ENCODE data around the gene IQUB.
"Not testable (repeated sequence)": the region's sequence is repeated elsewhere in the genome, so short reads cannot be mapped to it uniquely, and the experiment has no call there.

Gene IQUB

GRCh38 chr7:123492485-123492884 is 41.9 kb downstream of the IQUB start:
- DNase-seq (ENCODE audit: low spot score): peak; percentile 40

- no peak for DNase-seq (ENCODE audit: low spot score)
Observed at GRCh38 chr7:123485721-123486120, 48.7 kb downstream of the IQUB start.

- no peak for DNase-seq (ENCODE audit: low spot score)
Observed at GRCh38 chr7:123485187-123485586, 49.2 kb downstream of the IQUB start.

- no peak for DNase-seq (ENCODE audit: low spot score)
Observed at GRCh38 chr7:123484199-123484598, 50.2 kb downstream of the IQUB start.

- no peak for DNase-seq (ENCODE audit: low spot score)
Observed at GRCh38 chr7:123480107-123480506, 54.3 kb downstream of the IQUB start.

- not testable (repeated sequence) for DNase-seq (ENCODE audit: low spot score)
Observed at GRCh38 chr7:123478056-123478455, 56.3 kb downstream of the IQUB start.

- no peak for DNase-seq (ENCODE audit: low spot score)
Observed at GRCh38 chr7:123472750-123473445, 61.5 kb downstream of the IQUB start.

GRCh38 chr7:123472327-123472726 is 62.1 kb downstream of the IQUB start:
- no peak for DNase-seq (ENCODE audit: low spot score)

GRCh38 chr7:123468303-123468702 is 66.1 kb downstream of the IQUB start:
- DNase-seq (ENCODE audit: low spot score): no peak

- no peak for DNase-seq (ENCODE audit: low spot score)
Observed at GRCh38 chr7:123463890-123464289, 70.5 kb downstream of the IQUB start.

GRCh38 chr7:123460616-123461015 is 73.8 kb downstream of the IQUB start:
- no peak for DNase-seq (ENCODE audit: low spot score)

- no peak for DNase-seq (ENCODE audit: low spot score)
Observed at GRCh38 chr7:123455965-123456470, 78.4 kb downstream of the IQUB start.

GRCh38 chr7:123440101-123440548 is 94.3 kb downstream of the IQUB start:
- no peak for DNase-seq (ENCODE audit: low spot score)

- DNase-seq (ENCODE audit: low spot score): no peak
Observed at GRCh38 chr7:123439191-123439590, 95.2 kb downstream of the IQUB start.

GRCh38 chr7:123437447-123437995 is 96.9 kb downstream of the IQUB start:
- no peak for DNase-seq (ENCODE audit: low spot score)

- no peak for DNase-seq (ENCODE audit: low spot score)
Observed at GRCh38 chr7:123435080-123435700, 99.2 kb downstream of the IQUB start.

GRCh38 chr7:123433665-123434064 is 100.7 kb downstream of the IQUB start:
- DNase-seq (ENCODE audit: low spot score): no peak

- DNase-seq (ENCODE audit: low spot score): no peak
Observed at GRCh38 chr7:123432601-123433000, 101.8 kb downstream of the IQUB start.

- DNase-seq (ENCODE audit: low spot score): no peak
Observed at GRCh38 chr7:123431075-123431614, 103.2 kb downstream of the IQUB start.

- DNase-seq (ENCODE audit: low spot score): no peak
Observed at GRCh38 chr7:123425246-123425645, 109.1 kb downstream of the IQUB start.

- no peak for DNase-seq (ENCODE audit: low spot score)
Observed at GRCh38 chr7:123424463-123424862, 109.9 kb downstream of the IQUB start.

- DNase-seq (ENCODE audit: low spot score): no peak
Observed at GRCh38 chr7:123423622-123424021, 110.8 kb downstream of the IQUB start.

GRCh38 chr7:123417580-123417979 is 116.8 kb downstream of the IQUB start:
- no peak for DNase-seq (ENCODE audit: low spot score)
